Vagina (tissue), 2 donors: Measurements from ENCODE around the gene PRKAG2.

Experiments
- CTCF ChIP-seq, 3 experiments: fragments of 450-650 bp in 2 of 3; fragments of 200-600 bp in 1 of 3; sonication (generic) in 1 of 3; IDR thresholded peaks; one replicate each; pipeline ENCODE4 v1.5.1; 2017 to 2019; ENCODE audit warnings: antibody characterized with exemption in 3 of 3, mild to moderate bottlenecking in 2 of 3, moderate library complexity in 2 of 3
- POLR2A ChIP-seq, 2 donors: fragments of 450-650 bp; IDR thresholded peaks; one replicate each; pipeline ENCODE4 v1.6.1; 2017; ENCODE audit warnings: antibody characterized with exemption in 2 of 2, mild to moderate bottlenecking in 2 of 2, moderate library complexity in 2 of 2
- POLR2AphosphoS5 ChIP-seq, 2 donors: sonication (generic); formaldehyde crosslinking; IDR thresholded peaks; one replicate each; pipeline ENCODE4 v1.9.0; 2017; ENCODE audit warnings: antibody characterized with exemption in 2 of 2, mild to moderate bottlenecking in 2 of 2, low read depth in 1 of 2; ENCODE audit not compliant: insufficient read depth in 1 of 2

- TF ChIP-seq POLR2A (IDR thresholded peaks at IDR 0.05) (no peak), CTCF (IDR thresholded peaks at IDR 0.05) (no peak), POLR2AphosphoS5 (IDR thresholded peaks at IDR 0.05; ENCODE audit: insufficient read depth in 1 of 2, low read depth in 1 of 2) (no peak)
Observed at GRCh38 chr7:151838861-151839381, 38.0 kb downstream of the PRKAG2 start.
